Measurements from ENCODE around the gene AOPEP. TPM values are rescaled to one million over a fixed set of nuclear protein-coding genes. Genes with fewer than 3 reads are reported as not detected.

Gene AOPEP
- total and polyA plus RNA-seq, 9 of the 15 experiments (the other 6 are each of a cell fraction or from before 2014, with no cell fraction given), result 4.5 to 19.3 (median 13.5) TPM

DNA sequence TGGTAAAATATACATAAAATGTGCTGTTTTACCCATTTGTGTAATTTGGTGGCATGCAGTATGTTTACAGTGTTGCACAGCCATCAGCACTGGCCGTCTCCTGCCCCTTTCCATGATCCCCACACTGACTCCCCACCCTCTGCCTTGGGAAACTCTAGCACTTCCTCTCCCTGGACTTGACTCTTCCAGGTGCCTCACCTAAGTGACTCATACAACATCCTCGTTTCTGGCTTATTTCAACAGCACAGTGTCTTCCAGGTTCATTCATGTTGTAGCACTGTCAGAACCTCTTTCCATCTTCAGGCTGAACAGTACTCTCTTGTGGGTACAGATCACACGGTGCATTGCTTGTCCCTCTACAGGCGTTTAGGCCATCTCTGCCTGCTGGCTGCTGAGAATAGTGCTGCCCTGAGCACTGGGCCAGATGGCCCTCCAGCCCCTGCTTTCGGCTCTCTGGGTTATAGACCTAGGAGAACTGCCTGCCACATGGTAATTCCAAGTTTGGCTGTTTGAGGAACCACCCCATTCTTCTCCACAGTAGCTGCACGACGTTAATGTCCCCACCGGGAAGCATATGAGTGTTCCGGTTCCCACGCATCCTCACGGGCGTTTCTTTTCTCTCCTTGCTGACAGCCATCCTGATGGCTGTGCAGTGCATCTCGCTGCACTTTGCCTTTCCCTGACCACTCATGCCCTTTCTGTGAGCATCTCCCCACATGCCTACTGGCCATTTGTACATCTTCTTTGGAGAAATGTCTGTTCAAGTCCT lies 379.2 kb downstream of the AOPEP start:
- no TSS peak for BruUV-seq (replicated peaks)
- 71% methylated on average over 13 of the region's 13 CpGs for WGBS (ENCODE audit: insufficient coverage, low coverage, missing lambda C conversion rate)
- in situ Hi-C loops (cut with MboI), result no loop called here
- Histone ChIP-seq H2AFZ (ENCODE audit: low read depth, low read length) (no peak overlapping the region), H3K27ac (ENCODE audit: extremely low read depth, low read depth, low read length) (no peak overlapping the region), H3K9ac (ENCODE audit: insufficient read depth in 1 of 2, low read depth in 2 of 2, low read length in 2 of 2) (no peak overlapping the region), H3K4me1 (replicated peaks in 1 of 2; ENCODE audit: control insufficient read depth in 2 of 2, insufficient read depth in 2 of 2, low read length in 2 of 2) (peaks cover 0 to 4% of the 10 kb centered on the region in 2 experiments; a peak in 1 of 5 replicates), H3K4me2 (ENCODE audit: insufficient read depth, low read length) (no peak overlapping the region), H4K20me1 (replicated peaks; ENCODE audit: control insufficient read depth, insufficient read depth, low read length) (no peaks in the 10 kb centered on the region), H3K79me2 (ENCODE audit: control insufficient read depth, insufficient read depth, low read length) (no peaks in the 10 kb centered on the region), H3K9me1 (ENCODE audit: control insufficient read depth, insufficient read depth, low read length) (no peaks in the 10 kb centered on the region), H3K36me3 (ENCODE audit: control insufficient read depth, insufficient read depth, low read length) (peaks cover 11% of the 10 kb centered on the region; the same call in 1 of the 3 replicates), H3K27me3 (ENCODE audit: control insufficient read depth in 2 of 2, insufficient read depth in 2 of 2, low read length in 2 of 2) (no peaks in the 10 kb centered on the region), H3K9me3 (replicated peaks; ENCODE audit: control insufficient read depth, insufficient read depth, low read depth, low read length) (no peaks in the 10 kb centered on the region), H3K4me3 (no peak overlapping the region)
- ATAC-seq (no peak), DNase-seq (ENCODE audit: extremely low read depth in 1 of 4, low spot score in 3 of 4) (no peak), FAIRE-seq (no peak)
- TF ChIP-seq ZNF347 (CRISPR knock-in tag; IDR thresholded peaks at IDR 0.05; ENCODE audit: low read depth) (no peak), ZNF212 (CRISPR knock-in tag; IDR thresholded peaks at IDR 0.05) (no peak), PRPF4 (IDR thresholded peaks at IDR 0.05; ENCODE audit: insufficient read depth, low read depth, low read length, poor library complexity, severe bottlenecking) (no peak), DACH1 (IDR thresholded peaks at IDR 0.05; ENCODE audit: partially characterized antibody) (no peak), TARDBP (IDR thresholded peaks at IDR 0.05) (no peak), ZNF445 (CRISPR knock-in tag; IDR thresholded peaks at IDR 0.05; ENCODE audit: low read depth) (no peak), NFE2 (IDR thresholded peaks at IDR 0.05; ENCODE audit: low read depth) (no peak), NONO (IDR thresholded peaks at IDR 0.05; ENCODE audit: low read depth in 2 of 2, low read length in 1 of 2) (no peak)
- TF ChIP-seq, protein P1, sequence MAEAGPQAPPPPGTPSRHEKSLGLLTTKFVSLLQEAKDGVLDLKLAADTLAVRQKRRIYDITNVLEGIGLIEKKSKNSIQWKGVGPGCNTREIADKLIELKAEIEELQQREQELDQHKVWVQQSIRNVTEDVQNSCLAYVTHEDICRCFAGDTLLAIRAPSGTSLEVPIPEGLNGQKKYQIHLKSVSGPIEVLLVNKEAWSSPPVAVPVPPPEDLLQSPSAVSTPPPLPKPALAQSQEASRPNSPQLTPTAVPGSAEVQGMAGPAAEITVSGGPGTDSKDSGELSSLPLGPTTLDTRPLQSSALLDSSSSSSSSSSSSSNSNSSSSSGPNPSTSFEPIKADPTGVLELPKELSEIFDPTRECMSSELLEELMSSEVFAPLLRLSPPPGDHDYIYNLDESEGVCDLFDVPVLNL (CRISPR knock-in tag; IDR thresholded peaks at IDR 0.05; ENCODE audit: low read depth), result no peak
- TF ChIP-seq, protein P2, sequence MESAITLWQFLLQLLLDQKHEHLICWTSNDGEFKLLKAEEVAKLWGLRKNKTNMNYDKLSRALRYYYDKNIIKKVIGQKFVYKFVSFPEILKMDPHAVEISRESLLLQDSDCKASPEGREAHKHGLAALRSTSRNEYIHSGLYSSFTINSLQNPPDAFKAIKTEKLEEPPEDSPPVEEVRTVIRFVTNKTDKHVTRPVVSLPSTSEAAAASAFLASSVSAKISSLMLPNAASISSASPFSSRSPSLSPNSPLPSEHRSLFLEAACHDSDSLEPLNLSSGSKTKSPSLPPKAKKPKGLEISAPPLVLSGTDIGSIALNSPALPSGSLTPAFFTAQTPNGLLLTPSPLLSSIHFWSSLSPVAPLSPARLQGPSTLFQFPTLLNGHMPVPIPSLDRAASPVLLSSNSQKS (CRISPR knock-in tag; IDR thresholded peaks at IDR 0.05), result no peak
- TF ChIP-seq, protein P3, sequence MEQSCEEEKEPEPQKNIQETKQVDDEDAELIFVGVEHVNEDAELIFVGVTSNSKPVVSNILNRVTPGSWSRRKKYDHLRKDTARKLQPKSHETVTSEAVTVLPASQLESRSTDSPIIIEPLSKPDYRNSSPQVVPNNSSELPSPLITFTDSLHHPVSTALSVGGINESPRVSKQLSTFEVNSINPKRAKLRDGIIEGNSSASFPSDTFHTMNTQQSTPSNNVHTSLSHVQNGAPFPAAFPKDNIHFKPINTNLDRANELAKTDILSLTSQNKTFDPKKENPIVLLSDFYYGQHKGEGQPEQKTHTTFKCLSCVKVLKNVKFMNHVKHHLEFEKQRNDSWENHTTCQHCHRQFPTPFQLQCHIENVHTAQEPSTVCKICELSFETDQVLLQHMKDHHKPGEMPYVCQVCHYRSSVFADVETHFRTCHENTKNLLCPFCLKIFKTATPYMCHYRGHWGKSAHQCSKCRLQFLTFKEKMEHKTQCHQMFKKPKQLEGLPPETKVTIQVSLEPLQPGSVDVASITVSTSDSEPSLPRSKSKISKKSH (CRISPR knock-in tag; IDR thresholded peaks at IDR 0.05), result no peak
- ChIA-PET CTCF (ENCODE audit: low intra/inter-chr PET ratio) (no interaction called here), POLR2A (no interaction called here)
- intact Hi-C loops (cut with micrococcal nuclease), result no loop called here

Data from K562 (cell line).